ENCODE measurements around the gene SLC22A23.

The SLC22A23 gene

DNA sequence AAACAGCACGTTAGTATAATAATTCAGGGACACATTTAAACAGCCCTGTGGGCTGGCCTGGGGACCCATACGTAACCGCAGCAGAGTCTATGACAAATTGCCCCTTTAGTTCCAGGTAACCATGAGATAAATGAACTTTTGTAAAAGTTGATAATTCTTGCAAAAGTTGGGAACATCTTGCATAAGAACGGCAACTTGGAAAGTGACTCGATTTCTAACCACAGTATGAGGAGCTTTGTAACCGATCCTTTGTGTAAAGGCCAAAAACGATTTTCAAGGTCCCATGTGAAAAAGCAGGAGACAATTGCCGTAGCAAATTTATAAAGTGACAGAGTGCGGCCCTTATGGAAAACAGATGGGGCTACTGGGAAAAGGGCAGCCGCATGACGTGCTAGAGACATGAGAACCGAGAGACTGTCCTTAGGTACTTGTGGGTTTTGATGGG is 116.5 kb downstream of the SLC22A23 start:
- DNase-seq = no peak
- H3K27me3 Mint-ChIP-seq = peaks cover 47 to 64% of the 10 kb centered on the region in 2 donors
- H3K36me3 Mint-ChIP-seq (ENCODE audit: insufficient read depth) = no peaks in the 10 kb centered on the region
- H3K4me1 Mint-ChIP-seq (ENCODE audit: low read depth in 2 of 2) = peaks cover 0 to 5% of the 10 kb centered on the region in 2 donors
- ATAC-seq (replicated peaks) = no peak
- H3K27ac Mint-ChIP-seq = no peak overlapping the region
- H3K4me3 Mint-ChIP-seq = no peak overlapping the region
- H3K9me3 Mint-ChIP-seq = no peaks in the 10 kb centered on the region

GRCh38 chr6:3339811-3340210 is 117.0 kb downstream of the SLC22A23 start:
- Mint-ChIP-seq H3K9me3 (no peaks in the 10 kb centered on the region), H3K36me3 (ENCODE audit: insufficient read depth) (no peaks in the 10 kb centered on the region), H3K4me1 (ENCODE audit: low read depth in 2 of 2) (peaks cover 0 to 5% of the 10 kb centered on the region in 2 donors), H3K4me3 (no peak overlapping the region), H3K27me3 (peaks cover 50 to 70% of the 10 kb centered on the region in 2 donors), H3K27ac (no peak overlapping the region)
- DNase-seq = no peak
- no peak for ATAC-seq (replicated peaks)

DNA sequence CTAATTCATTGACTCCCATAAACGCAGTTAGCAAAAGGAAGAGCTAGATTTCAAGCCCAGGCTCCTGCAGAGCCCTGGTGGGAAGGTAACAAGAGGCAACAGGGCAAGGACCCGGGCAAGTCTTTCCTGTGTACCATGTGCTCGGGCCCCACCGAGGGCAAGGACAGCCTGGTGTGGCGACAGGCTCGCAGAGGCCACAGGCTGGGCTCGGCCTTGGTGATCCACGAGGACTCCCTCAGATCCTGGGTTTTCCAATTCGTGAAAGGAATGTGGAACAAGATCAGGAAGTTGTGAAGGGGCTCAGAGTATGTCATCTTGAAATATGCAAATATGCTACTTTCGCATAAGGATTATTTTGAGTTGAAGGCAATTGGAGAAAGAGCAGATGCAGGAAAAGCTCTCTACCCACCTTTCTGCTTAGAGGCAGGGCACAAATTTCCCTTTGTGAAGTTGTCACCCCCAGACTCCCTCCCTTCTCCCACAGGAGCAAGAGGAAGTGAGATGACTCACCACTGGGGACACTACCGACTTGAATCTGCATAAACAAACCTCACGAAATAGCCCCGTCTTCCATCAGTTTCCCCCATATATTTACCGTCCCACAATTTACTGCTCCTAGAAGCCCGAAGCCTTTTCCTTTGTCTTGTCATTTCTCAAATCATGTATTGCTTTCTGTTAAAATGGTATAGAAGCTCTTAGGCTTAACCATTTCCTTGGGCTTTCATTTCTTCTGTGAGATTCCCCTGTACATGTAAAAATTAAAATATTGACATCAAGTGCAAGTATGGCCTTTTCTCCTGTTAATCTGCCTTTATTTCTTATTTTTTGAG is 119.1 kb downstream of the SLC22A23 start:
- Mint-ChIP-seq H3K27me3 (peaks cover 65 to 81% of the 10 kb centered on the region in 2 donors), H3K4me3 (no peak overlapping the region), H3K4me1 (ENCODE audit: low read depth in 2 of 2) (peaks cover 0 to 5% of the 10 kb centered on the region in 2 donors), H3K27ac (no peak overlapping the region), H3K36me3 (ENCODE audit: insufficient read depth) (no peaks in the 10 kb centered on the region), H3K9me3 (no peaks in the 10 kb centered on the region)
- no peak for DNase-seq
- ATAC-seq (replicated peaks) = no peak

GRCh38 chr6:3336859-3337515 is 119.9 kb downstream of the SLC22A23 start:
- H3K27ac Mint-ChIP-seq = no peak overlapping the region
- no peaks in the 10 kb centered on the region for H3K9me3 Mint-ChIP-seq
- ATAC-seq (replicated peaks) (no peak), DNase-seq (no peak)
- H3K27me3 Mint-ChIP-seq = peaks cover 68 to 84% of the 10 kb centered on the region in 2 donors
- peaks cover 0 to 5% of the 10 kb centered on the region in 2 donors for H3K4me1 Mint-ChIP-seq (ENCODE audit: low read depth in 2 of 2)
- H3K4me3 Mint-ChIP-seq = no peak overlapping the region
- H3K36me3 Mint-ChIP-seq (ENCODE audit: insufficient read depth) = no peaks in the 10 kb centered on the region

GRCh38 chr6:3336066-3336786 is 120.6 kb downstream of the SLC22A23 start:
- H3K9me3 Mint-ChIP-seq = no peaks in the 10 kb centered on the region
- no peaks in the 10 kb centered on the region for H3K36me3 Mint-ChIP-seq (ENCODE audit: insufficient read depth)
- peaks cover 0 to 5% of the 10 kb centered on the region in 2 donors for H3K4me1 Mint-ChIP-seq (ENCODE audit: low read depth in 2 of 2)
- ATAC-seq (replicated peaks) = no peak
- DNase-seq = no peak
- peaks cover 70 to 86% of the 10 kb centered on the region in 2 donors for H3K27me3 Mint-ChIP-seq
- no peak overlapping the region for H3K4me3 Mint-ChIP-seq
- no peak overlapping the region for H3K27ac Mint-ChIP-seq

- no peak overlapping the region for H3K4me3 Mint-ChIP-seq
- no peaks in the 10 kb centered on the region for H3K9me3 Mint-ChIP-seq
- H3K27me3 Mint-ChIP-seq = peaks cover 73 to 86% of the 10 kb centered on the region in 2 donors
- DNase-seq (no peak), ATAC-seq (replicated peaks) (no peak)
- peaks cover 0 to 5% of the 10 kb centered on the region in 2 donors for H3K4me1 Mint-ChIP-seq (ENCODE audit: low read depth in 2 of 2)
- no peaks in the 10 kb centered on the region for H3K36me3 Mint-ChIP-seq (ENCODE audit: insufficient read depth)
- H3K27ac Mint-ChIP-seq = no peak overlapping the region
Measured at GRCh38 chr6:3335169-3335568, 121.7 kb downstream of the SLC22A23 start.

- peaks cover 0 to 5% of the 10 kb centered on the region in 2 donors for H3K4me1 Mint-ChIP-seq (ENCODE audit: low read depth in 2 of 2)
- H3K27me3 Mint-ChIP-seq = peaks cover 70 to 84% of the 10 kb centered on the region in 2 donors
- ATAC-seq (replicated peaks) = no peak
- H3K9me3 Mint-ChIP-seq = no peaks in the 10 kb centered on the region
- no peak overlapping the region for H3K4me3 Mint-ChIP-seq
- H3K27ac Mint-ChIP-seq = no peak overlapping the region
- DNase-seq = no peak
- no peaks in the 10 kb centered on the region for H3K36me3 Mint-ChIP-seq (ENCODE audit: insufficient read depth)
Measured at GRCh38 chr6:3334555-3334954, 122.3 kb downstream of the SLC22A23 start.

- H3K36me3 Mint-ChIP-seq (ENCODE audit: insufficient read depth) = no peaks in the 10 kb centered on the region
- H3K27ac Mint-ChIP-seq = peak overlapping the region in 1 of 2 donors; percentile 61
- H3K9me3 Mint-ChIP-seq = no peaks in the 10 kb centered on the region
- ATAC-seq (replicated peaks) = no peak
- H3K27me3 Mint-ChIP-seq = peaks cover 71 to 77% of the 10 kb centered on the region in 2 donors
- H3K4me1 Mint-ChIP-seq (ENCODE audit: low read depth in 2 of 2) = peaks cover 0 to 5% of the 10 kb centered on the region in 2 donors
- no peak for DNase-seq
- no peak overlapping the region for H3K4me3 Mint-ChIP-seq
Measured at GRCh38 chr6:3333263-3333662, 123.6 kb downstream of the SLC22A23 start.

DNA sequence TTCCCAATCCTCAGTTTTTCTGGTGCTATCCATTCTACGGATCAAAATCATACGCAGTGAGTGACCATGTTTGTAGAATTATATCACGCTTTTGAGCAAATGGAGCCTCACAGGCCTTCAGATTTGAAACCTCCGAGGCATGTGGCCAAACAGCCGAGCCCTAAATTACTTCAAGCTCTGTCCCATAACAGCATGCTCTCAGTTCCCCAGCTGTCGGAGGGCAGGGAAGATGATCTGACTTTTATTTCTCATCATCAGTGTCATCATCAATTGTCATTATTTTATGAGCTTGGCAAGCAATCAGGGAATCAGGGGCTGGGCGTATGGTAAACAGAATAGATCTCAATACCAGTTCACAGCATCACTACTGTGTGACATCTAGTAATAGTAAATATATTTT is 124.9 kb downstream of the SLC22A23 start:
- ATAC-seq (replicated peaks) (no peak), DNase-seq (no peak)
- Mint-ChIP-seq H3K36me3 (ENCODE audit: insufficient read depth) (no peaks in the 10 kb centered on the region), H3K27me3 (peaks cover 64 to 78% of the 10 kb centered on the region in 2 donors), H3K27ac (no peak overlapping the region), H3K9me3 (no peaks in the 10 kb centered on the region), H3K4me1 (ENCODE audit: low read depth in 2 of 2) (no peaks in the 10 kb centered on the region), H3K4me3 (no peak overlapping the region)

- no peak overlapping the region for H3K4me3 Mint-ChIP-seq
- no peak overlapping the region for H3K27ac Mint-ChIP-seq
- H3K9me3 Mint-ChIP-seq = no peaks in the 10 kb centered on the region
- H3K4me1 Mint-ChIP-seq (ENCODE audit: low read depth in 2 of 2) = no peaks in the 10 kb centered on the region
- no peak for ATAC-seq (replicated peaks)
- H3K36me3 Mint-ChIP-seq (ENCODE audit: insufficient read depth) = no peaks in the 10 kb centered on the region
- DNase-seq = no peak
- H3K27me3 Mint-ChIP-seq = peaks cover 59 to 78% of the 10 kb centered on the region in 2 donors
Measured at GRCh38 chr6:3331494-3331893, 125.4 kb downstream of the SLC22A23 start.

- H3K27ac Mint-ChIP-seq = no peak overlapping the region
- H3K36me3 Mint-ChIP-seq (ENCODE audit: insufficient read depth) = no peaks in the 10 kb centered on the region
Measured at GRCh38 chr6:3330199-3330598, 126.7 kb downstream of the SLC22A23 start.

GRCh38 chr6:3329393-3330051 is 127.3 kb downstream of the SLC22A23 start:
- Mint-ChIP-seq H3K27ac (no peak overlapping the region), H3K4me1 (ENCODE audit: low read depth in 2 of 2) (peaks cover 2 to 3% of the 10 kb centered on the region in 2 donors), H3K36me3 (ENCODE audit: insufficient read depth) (no peaks in the 10 kb centered on the region), H3K4me3 (no peak overlapping the region), H3K27me3 (peaks cover 49 to 73% of the 10 kb centered on the region in 2 donors), H3K9me3 (no peaks in the 10 kb centered on the region)
- no peak for DNase-seq
- no peak for ATAC-seq (replicated peaks)

More at GRCh38 chr6:3330199-3330598, 126.7 kb downstream of the SLC22A23 start:
- ATAC-seq (replicated peaks) = no peak
- no peak overlapping the region for H3K4me3 Mint-ChIP-seq
- peaks cover 55 to 73% of the 10 kb centered on the region in 2 donors for H3K27me3 Mint-ChIP-seq
- H3K4me1 Mint-ChIP-seq (ENCODE audit: low read depth in 2 of 2) = no peaks in the 10 kb centered on the region
- no peaks in the 10 kb centered on the region for H3K9me3 Mint-ChIP-seq
- no peak for DNase-seq

GRCh38 chr6:3328796-3329195 is 128.1 kb downstream of the SLC22A23 start:
- Mint-ChIP-seq H3K27me3 (peaks cover 45 to 74% of the 10 kb centered on the region in 2 donors), H3K4me3 (no peak overlapping the region), H3K27ac (no peak overlapping the region), H3K4me1 (ENCODE audit: low read depth in 2 of 2) (peaks cover 5% of the 10 kb centered on the region in 2 donors), H3K36me3 (ENCODE audit: insufficient read depth) (no peaks in the 10 kb centered on the region), H3K9me3 (no peaks in the 10 kb centered on the region)
- ATAC-seq (replicated peaks) (no peak), DNase-seq (no peak)
